NOMO-1 treated with dmso at 0.1 percent for 144 hours (cell line): ENCODE results near the gene PKNOX2.

ENCODE experiments used
- DNase-seq: peaks from one replicate; lab custom pipeline; 2025; ENCODE audit not compliant: unreplicated experiment; lab: John Stamatoyannopoulos, UW

Gene PKNOX2

DNA sequence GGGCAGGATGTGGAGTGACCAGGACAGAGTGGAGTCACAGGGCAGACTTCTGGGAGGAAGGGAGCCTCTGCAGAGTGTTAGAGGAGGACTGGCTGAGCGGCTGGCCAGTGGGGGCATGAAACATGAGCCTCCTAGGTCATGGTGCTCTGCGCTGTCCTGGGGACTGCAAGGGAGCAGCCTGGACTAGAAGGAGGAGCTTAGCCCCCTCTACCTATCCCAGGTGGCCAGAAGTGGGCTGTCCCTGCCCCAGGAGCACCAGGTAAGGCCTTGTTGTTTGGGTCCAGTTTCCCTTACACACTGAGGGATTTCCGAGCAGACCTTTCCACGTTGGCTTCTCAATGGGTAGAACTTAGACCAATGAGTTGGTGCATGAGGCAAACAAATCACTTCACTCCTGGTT, 7.4 kb downstream of the PKNOX2 start:
- no peak for DNase-seq

DNA sequence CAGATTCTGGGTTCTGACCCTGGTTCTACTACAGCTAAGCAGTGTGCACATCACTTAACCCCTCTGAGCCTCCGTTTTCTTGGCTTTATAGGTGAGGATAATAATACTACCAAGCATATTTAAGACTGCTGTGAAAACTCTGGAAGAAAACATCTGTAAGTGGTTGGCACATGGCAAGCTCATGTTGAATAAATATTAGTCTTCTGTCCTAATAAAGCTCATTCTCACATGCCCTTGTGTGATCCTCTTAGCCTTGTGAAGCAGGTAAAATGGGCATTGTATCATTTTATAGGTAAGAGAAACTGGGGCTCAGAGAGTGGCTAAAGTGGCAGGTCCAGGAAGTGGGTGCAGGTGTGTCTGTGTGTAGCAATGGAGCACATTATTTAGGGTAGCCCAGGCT, 8.5 kb downstream of the PKNOX2 start:
- no peak for DNase-seq

DNA sequence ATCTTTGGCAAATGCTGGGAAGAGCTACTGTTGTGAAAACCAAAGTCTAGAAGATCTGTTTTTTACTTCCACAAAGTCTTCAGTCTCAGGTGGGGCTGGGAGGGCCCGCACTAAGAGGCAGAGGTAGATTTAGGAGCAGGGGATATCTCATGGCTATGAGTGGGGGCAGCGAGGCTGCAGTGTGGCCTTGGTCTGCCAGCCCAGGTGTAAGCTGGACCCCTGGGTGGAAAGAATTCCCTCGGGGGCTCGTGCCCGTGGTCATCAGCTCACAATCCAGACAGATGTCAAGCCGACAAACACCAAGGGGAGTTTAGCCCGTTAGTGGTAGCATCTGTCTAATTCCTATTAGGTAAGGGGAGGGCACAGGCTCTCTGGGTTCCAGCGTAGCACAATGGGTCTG, 9.0 kb downstream of the PKNOX2 start:
- DNase-seq, result no peak

DNA sequence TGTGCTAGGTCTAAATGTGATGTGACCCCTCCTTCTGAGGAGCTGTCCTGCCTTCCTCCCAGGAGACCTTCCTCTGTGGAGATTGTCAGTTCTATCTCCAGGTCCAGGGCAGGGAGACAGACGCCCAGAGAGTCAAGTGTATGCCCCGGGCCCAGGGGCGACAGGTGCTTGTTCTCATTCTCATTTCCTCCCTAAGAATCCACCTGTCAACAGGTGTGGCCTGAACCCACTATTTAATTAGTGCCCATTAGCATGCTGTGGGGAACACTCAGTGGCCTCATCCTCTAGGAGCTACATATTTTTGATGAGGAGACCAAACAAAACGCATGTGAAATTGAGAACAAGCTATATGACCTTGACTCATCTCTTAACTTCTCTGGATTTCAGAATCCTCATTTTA, 9.5 kb downstream of the PKNOX2 start:
- DNase-seq, result no peak

DNA sequence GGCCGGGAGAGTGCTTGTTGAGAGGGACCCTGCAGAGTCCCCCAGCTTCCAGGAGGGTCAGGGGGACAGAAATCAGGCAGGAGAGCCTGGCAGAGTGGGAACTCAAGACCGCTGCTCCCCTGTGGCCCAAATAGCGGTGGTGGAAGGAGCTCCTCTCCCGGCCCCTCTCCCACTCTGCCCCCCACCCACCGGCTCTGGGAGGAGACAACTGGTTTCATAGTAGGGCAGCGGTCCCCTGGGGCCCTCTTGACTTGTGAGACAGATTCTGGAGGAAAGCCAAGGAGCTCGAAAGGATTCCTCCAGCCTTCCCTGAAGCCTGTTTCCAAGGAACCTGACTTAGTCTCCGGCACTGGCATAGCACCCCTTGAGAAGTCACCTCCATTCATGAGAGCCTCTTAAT, 10.1 kb downstream of the PKNOX2 start:
- no peak for DNase-seq

DNA sequence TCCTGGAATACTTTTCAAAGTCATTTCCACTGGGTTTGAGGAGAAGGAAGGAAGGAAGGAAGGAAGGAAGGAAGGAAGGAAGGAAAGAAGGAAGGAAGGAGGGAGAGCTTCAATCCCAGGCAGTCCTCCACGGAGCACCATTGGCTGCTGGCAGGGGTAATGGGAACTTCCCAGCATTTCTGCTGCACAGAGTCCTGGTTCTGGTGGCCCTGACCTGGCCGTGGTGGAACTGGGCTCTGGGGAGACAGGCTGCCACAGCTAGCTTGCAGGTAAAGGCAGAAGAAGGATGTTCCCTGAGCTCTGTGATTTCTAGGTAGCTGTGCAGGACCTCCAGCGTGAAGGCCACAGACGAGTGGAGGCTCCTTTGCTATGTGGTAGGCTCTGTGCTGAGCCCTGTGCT, 10.6 kb downstream of the PKNOX2 start:
- no peak for DNase-seq

DNA sequence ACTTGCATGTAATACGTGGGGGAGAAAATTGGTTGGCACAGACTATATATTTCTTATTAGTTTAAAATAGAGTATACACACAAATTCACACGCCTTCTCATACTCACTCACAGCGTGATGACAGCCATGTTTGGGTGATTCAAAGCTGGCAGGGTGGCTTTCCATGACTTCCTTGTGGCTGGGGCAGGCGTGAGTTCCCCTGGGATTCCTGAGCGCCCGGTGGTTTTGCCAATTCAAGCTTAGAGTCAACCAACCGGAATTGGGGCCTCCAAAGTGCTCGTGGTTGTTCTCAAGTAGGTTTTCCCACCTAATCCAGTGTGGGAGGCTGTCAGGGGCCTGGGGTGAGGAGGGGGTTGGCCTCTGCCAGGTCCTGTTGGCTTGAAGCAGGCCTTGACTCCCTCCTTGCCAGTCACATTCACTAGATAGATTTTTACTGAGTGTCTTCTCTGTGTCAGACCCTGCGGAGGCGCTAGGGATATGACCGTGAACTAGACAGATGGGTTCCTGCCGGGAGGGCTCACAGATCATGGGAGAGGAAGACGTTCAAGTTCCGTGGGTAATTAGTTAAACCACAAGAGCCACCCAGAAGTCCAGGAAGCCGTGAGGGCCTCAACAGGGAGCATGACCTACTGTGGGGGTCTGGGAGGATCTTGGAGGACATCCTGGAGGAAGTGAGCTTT, 11.5 kb downstream of the PKNOX2 start:
- DNase-seq, result peak; percentile 44

DNA sequence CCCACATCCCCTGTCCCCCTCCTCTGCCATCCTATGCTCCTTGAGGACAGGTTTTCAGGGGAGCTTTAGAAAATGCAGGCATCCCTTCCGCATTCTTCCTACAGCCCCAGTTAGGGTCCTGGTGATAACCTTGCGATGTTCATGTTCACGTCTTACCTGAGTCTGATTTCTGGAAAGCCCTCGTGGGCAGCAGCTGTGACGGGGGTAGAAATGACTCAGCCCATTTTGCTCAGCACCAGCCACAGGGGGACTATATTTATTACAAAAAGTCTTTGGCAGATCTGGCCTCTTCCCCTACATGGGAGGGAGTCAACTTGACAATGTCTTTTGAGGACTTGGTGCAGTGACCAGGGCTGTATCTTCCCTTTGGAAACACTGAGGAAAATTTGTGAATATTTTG, 12.3 kb downstream of the PKNOX2 start:
- no peak for DNase-seq

DNA sequence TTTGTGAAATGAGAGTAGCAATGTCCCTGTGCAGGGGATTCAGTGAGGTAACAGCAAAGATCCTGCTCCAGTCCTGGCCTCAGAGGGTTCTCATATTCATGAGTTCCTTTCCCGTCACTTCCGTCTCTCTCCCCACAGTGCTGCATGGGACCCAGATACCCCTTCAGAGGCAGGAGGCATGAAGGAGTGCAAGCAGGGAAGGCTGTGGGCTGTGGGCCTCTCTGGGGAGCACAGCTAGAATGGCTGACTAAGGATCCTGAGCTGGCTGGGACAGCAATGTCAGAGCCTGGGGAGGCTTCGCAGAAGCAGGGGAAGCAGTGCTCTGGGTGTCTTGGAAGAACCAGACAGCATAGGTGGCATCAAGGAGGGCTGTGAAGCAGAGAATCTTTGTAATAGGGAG, 13.0 kb downstream of the PKNOX2 start:
- no peak for DNase-seq

DNA sequence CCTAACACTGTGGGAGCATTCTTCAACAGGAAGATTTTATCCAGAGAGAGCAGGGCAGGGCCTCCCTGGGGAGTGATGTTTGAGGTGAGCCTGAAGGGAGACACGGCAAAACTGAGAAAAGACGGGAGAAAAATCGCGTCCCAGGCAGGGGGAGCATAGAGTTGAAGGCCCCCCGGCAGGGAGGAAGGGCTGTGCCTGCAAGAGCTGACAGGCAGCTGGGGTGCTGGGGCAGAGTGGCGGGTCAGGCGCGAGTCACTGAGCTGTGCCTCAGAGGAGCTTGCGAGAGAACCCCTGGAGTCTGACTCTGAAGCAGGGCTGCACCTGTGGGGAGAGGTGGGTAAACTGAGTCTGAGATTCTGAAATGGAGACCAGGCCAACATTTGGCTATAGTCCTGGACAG, 14.8 kb downstream of the PKNOX2 start:
- no peak for DNase-seq

DNA sequence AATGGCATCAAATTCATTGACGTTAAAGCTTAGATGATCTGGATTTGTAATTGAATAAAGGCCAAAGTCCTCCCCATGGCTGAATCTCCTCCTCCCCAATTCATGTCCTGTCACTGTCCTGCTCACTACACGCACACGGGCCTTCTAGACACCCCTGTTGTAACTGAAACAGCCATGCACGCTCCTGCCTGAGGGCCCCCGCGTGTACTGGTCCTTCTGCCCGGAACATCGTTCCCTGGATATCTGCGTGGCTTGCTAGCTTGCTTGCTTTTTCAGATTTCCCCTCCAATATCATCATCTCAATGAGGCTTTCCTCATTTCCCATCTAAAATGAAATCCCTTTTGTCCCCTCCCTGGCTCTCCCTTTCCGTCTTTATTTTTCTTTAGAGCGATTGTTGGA, 15.3 kb downstream of the PKNOX2 start:
- DNase-seq, result no peak

DNA sequence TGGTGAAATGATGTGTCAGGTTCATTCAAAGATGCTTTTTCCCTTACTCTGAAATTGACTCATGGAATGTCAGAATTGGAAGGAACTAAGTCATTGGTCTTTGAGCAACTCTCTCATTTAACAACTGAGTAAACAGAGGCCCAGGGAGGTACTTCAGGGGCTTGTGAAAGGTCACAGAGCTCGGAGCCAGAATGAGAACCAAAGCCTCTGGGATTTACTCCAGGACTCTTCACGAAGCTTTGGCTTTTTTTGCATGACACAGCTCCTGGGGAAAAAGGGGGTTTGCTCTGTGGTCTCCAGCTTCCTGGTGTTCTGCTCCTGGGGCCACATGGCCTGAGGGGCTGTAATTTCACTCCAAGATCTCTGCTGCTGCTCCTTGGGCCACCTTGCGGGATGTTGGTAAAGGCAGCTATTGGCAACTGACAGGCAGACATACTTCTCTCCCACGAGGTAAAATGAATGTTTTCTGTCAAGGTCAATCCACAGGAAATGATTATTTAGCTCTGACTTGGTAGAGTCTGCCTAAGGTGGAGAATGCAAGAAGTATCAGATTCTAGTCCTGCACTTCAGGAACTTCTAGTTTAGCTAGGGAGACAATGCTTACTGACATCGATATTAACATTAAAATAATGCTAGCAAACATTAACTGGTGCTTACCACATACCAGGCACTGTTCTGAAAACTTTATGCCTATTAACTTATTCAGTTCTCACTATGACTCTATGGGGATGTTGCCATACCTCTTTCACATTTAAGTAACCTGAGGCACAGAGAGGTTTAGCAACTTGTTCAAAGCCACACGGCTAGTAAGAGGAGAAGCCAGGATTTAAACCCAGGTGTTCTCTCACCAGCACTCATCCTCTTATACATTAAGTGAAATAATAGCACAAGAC, 16.1 kb downstream of the PKNOX2 start:
- DNase-seq, result no peak

DNA sequence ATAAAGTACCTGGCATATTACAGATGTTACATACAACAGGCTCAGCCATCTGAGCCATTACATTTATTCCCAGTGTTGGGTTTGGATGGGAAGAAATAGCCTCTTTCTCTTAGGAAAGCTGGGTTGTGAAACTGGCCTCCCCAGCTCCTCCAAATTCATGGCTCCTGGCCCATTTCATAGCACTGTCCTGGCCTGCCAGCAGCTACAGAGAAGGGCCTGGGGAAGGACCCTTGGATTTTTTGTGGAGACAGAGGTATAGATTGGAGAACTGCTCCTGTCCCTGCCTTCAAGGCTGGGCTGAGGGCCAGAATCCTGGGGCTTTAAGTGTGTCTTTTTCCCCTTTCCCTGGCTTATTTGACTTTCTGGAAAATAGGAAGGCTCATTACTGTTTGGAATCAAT, 18.0 kb downstream of the PKNOX2 start:
- no peak for DNase-seq

DNA sequence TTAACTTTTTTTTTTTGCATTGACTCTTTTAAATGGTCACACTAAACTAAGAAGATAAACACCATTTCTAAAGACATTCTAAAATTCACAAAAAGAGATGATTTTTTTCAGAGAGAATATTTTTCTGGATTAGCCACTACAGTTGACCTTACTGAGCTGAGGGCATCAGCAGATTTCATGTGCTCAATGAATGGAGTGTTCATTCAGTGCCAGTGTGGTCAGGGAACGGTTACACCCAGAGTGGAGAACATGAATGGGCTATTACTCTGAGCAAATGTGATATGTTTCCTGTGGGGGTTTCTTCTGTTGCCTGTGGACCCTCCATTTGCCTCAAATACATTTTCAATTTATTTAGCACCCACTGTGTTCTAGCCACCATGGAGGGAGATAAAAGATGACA, 19.1 kb downstream of the PKNOX2 start:
- no peak for DNase-seq

DNA sequence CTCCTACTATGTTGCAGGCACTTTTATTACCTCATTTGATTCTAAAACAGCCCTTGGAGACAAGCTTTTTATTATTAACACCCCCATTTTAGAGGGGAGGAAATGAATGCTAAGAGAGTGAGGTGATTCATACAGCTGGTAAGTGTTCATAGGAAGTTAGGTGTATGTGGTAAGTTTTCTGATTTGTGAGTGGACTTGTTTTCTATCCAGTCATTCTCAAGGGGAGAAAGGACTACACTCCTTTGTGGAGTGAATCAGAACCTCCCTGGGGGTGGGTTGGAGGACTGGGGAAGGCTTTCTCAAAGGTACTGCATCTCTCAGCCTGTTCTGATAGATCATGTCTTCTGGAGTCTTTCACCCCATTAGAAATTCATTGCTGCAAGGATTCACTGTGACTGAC, 23.5 kb downstream of the PKNOX2 start:
- no peak for DNase-seq

DNA sequence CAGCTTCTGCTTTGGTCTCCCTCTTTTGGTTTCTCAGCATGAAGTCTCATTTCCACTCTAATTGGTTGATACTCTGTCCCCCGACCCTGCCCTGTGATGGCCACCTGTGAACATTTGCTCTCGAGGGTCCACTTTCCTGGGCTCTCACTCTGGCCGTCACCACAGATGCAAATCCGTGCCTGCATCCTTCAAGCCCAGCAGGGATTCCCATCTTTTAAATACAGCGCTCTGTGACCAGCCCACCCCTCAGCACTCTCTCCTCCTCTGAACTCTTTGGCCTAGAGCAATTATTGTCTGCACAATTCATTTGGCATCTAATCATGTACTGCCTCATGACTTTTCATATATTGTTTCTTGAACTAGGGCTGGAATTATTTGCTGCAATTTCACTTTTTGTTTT, 26.0 kb downstream of the PKNOX2 start:
- no peak for DNase-seq

DNA sequence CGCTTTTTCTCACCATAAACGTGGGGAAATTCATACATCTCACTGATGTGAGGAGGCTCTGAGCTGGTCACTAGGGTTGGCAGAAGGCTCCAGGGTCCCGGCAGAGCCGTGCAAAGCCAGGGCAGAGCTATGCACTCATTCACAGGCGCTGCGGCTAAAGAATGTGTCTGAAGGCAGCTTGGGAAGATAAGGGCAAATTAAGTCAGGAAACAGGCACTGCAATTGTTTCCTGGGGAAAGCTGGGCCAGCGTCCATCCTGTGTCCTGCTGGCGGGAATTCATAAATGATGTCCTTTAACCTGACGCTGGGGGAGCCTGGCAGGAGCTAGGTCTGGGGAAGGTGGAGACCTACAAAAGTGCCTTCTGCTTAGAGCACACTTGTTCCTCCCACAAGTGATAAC, 27.6 kb downstream of the PKNOX2 start:
- DNase-seq, result no peak

DNA sequence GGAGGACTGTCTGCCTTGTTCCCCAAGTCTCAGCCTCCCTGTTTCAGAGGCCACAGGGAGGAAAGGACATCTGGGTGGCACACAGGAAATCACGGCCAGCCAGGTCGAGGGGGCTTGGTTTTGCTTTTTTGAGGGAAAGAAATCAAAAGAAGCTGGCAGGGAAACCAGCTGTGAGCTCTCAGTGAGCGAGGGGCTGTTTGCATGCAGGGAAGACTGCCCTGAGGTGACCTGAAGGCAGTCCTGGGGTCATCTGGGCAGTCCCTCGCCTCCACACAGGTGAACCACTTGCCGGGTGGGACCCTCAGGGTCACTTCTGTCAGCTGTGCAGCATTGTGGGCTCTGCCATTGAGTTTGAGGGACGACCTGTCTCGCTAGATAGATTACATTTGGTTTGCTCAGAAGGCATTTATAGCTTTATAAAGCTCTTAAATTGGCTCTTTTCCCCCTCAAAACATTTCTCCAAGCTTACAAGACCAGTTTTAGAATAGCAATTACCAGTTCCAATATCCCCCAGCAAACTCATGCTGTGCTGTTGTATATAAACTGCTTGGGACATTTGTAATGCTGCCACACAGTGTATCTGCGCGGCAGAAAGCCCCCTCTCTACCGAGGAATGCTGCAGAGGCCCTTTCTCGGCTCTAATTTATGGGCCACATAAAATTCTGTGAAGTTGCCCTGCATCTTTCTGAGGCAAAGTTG, 28.3 kb downstream of the PKNOX2 start:
- no peak for DNase-seq

DNA sequence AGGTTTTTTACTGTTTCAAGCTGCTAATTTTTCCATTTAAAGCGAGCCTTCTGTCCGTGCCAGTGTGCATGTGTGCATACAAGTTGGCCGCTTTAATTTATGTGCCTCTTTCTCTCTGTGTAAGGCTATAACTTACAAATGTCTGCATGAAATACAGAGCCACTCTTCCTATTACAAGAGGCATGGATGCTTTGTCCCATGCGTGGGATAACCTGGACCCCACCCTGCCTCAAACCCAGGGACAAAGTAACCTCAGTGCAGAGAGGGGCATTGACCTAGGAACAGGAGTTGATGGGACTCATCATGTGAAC, 28.8 kb downstream of the PKNOX2 start:
- DNase-seq, result no peak

DNA sequence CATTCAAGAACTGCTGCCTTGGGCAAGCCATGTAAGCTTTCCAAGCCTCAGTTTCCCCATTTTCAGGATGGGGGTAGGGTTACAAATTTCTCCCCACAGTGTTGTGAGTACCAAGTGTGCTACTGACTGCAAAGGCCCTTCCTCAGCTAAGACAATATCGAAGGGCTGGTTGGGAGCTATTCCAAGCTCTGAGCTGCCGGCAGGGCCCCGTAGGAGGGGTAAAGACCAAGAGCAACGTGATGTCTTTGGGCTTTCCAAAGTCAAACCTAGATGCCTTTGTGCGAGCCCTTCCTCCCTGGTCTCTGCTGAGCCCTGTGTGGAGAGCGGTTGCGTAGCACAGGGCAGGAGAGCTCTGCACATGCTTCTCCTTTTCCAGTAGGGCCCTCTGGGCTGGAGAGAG, 29.3 kb downstream of the PKNOX2 start:
- no peak for DNase-seq

DNA sequence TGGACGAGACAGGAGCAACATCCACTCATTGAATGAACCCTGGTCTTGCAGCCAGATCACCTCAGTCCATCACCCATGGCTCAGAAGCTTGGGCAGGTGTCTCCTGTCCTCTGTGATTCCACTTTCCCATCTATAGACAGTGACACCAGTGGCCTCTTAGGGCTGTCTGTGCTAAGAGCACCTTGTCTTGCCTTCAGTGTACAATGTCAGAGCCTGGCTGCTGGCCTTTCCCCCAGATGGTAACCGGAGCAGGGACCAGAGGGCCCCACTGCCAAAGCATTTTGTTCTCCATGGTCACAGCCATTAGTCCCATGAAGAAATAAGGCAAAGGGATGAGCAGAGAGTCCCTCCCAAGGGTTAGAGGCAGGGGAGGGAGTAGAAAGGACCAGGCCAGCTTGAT, 35.4 kb downstream of the PKNOX2 start:
- DNase-seq, result no peak

DNA sequence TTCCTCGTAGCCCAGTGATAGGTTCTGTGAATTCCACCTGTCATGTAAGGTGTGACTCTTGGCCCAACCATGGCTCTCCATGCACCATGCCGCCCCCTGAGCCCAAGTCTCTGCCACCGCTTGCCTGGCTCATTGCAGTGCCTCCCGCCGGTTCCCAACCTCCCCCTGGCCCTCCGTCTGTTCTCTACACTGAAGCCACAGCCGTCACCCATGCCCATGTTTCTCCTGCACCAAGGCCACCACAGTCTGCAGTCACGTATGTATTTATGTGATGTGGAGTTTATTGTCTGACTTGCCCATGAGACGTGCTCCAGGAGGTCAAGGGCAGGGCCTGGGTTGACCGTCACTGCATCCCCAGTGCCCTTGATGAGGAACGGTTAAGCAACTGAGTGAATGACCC, 35.9 kb downstream of the PKNOX2 start:
- no peak for DNase-seq
